ENCODE data around the gene PPP1R14B.

DNA sequence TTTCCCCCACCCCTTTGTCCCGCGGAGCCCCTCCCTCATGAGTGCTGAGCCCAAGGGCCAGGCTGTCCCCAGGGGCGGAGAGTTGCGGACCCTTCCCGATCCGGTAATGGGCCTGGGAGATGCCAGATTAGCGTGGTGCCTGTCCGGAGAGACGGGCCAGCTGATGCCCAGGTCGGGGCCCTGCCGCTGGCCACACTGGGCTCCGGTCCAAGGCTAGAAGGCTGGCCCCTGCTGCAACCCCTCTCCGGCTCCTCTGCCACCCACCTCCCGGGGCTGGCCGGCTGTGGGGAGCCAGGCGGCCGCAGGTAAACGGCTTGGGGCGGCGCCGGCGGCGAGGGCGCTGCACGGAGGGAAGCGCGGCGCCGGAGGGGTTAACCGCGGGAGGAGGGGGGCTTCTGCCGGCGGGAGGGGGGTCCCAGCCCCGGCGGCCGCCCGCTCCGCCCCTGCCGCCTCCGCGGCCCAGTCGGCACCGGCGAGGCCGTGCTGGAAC, 44.6 kb upstream of the PPP1R14B start, which contains the start of gene KCNK4:
- TF ChIP-seq CTCF (conservative IDR thresholded peaks at IDR 0.05) = no peak
- TF ChIP-seq EZH2 (IDR thresholded peaks at IDR 0.05; ENCODE audit: low read depth) = no peak
